ENCODE data around the gene RAG1. TPM values are rescaled to one million over a fixed set of nuclear protein-coding genes. Genes with fewer than 3 reads are reported as not detected.

RAG1 gene
- total and polyA plus RNA-seq, 2 of the 13 experiments (the other 11 are each of a cell fraction or from before 2014, with no cell fraction given): 0.11 to 0.15 TPM

- no peak within 1 kb of the TSS for H3K9ac ChIP-seq (ENCODE audit: insufficient read depth, low read depth, low read length)
- H3K27ac ChIP-seq (ENCODE audit: extremely low read length, insufficient read depth, low read length): no peak within 1 kb of the TSS
- no peak for ATAC-seq
- no peak within 1 kb of the TSS for H3K4me3 ChIP-seq (replicated peaks in 1 of 3; ENCODE audit: insufficient read depth in 1 of 3, low read depth in 2 of 3, low read length in 3 of 3)
- no peaks in the 10 kb centered on the region; a peak in 1 of 5 replicates for H3K27me3 ChIP-seq (ENCODE audit: control insufficient read depth in 1 of 2, insufficient read depth in 2 of 2, low read length in 2 of 2)
- H3K79me2 ChIP-seq (ENCODE audit: insufficient read depth, low read length): no peaks in the 10 kb centered on the region
- H3K4me2 ChIP-seq (ENCODE audit: low read depth, low read length): no peak within 1 kb of the TSS
- H3K36me3 ChIP-seq (replicated peaks in 1 of 2; ENCODE audit: control insufficient read depth in 1 of 2, insufficient read depth in 2 of 2, low read length in 2 of 2): no peaks in the 10 kb centered on the region
- intact Hi-C loops (cut with micrococcal nuclease; ENCODE audit: unreplicated experiment): loop anchor here (2.0 kb wide), 1 partner anchor 15 kb away; no protein-coding TSS in a partner anchor
- H4K20me1 ChIP-seq (ENCODE audit: insufficient read depth, low read length): no peaks in the 10 kb centered on the region
- 87% methylated on average over 2 of the region's 2 CpGs for WGBS (ENCODE audit: low lambda C conversion rate)
- CTCF ChIA-PET (ENCODE audit: low intra/inter-chr PET ratio, low total read pairs): no interaction called here
- POLR2A ChIA-PET: no interaction called here
- DNase-seq (ENCODE audit: low spot score): no peak
- in situ Hi-C loops (cut with HindIII; ENCODE audit: extremely low pct_ligation_motif_present, low pct_unique_long_range_greater_than_20kb): no loop called here
- BruUV-seq (replicated peaks): no TSS peak
- H2AFZ ChIP-seq (ENCODE audit: low read length): no peak within 1 kb of the TSS
- H3K9me3 ChIP-seq (ENCODE audit: low read length): no peaks in the 10 kb centered on the region
- no peak for FAIRE-seq
- peaks cover 14% of the 10 kb centered on the region; the same call in 1 of the 2 replicates for H3K4me1 ChIP-seq (ENCODE audit: insufficient read depth, low read length)
- TF ChIP-seq ZNF44 (CRISPR knock-in tag; IDR thresholded peaks at IDR 0.05): no peak
- no peak for TF ChIP-seq ZNF800 (CRISPR knock-in tag; IDR thresholded peaks at IDR 0.05)
- no peak for TF ChIP-seq ZFAT (CRISPR knock-in tag; conservative IDR thresholded peaks at IDR 0.05)
- no peak for TF ChIP-seq NFIC (IDR thresholded peaks at IDR 0.05; ENCODE audit: low read length)
- no peak for TF ChIP-seq PBX3 (CRISPR knock-in tag; IDR thresholded peaks at IDR 0.05; ENCODE audit: borderline replicate concordance)
- no peak for TF ChIP-seq FOXA3 (CRISPR knock-in tag; IDR thresholded peaks at IDR 0.05)
- TF ChIP-seq ZNF260 (CRISPR knock-in tag; IDR thresholded peaks at IDR 0.05; ENCODE audit: borderline replicate concordance, low read depth): no peak
- no peak for TF ChIP-seq ARID4A (CRISPR knock-in tag; IDR thresholded peaks at IDR 0.05; ENCODE audit: borderline replicate concordance)
- no peak for TF ChIP-seq JUND (CRISPR knock-in tag; IDR thresholded peaks at IDR 0.05)
- TF ChIP-seq FOXO4 (CRISPR knock-in tag; conservative IDR thresholded peaks at IDR 0.05): no peak
- no peak for TF ChIP-seq ZNF75D (CRISPR knock-in tag; IDR thresholded peaks at IDR 0.05; ENCODE audit: borderline replicate concordance)
- TF ChIP-seq MXD4 (CRISPR knock-in tag; IDR thresholded peaks at IDR 0.05): no peak
- no peak for TF ChIP-seq PITX1 (CRISPR knock-in tag; IDR thresholded peaks at IDR 0.05)
- TF ChIP-seq SMARCC2 (IDR thresholded peaks at IDR 0.05): no peak
- no peak for TF ChIP-seq HNRNPH1 (optimal IDR thresholded peaks at IDR 0.05; ENCODE audit: low read depth, low read length)
- no peak for TF ChIP-seq FLYWCH1 (CRISPR knock-in tag; IDR thresholded peaks at IDR 0.05)
- no peak for TF ChIP-seq ZIK1 (CRISPR knock-in tag; IDR thresholded peaks at IDR 0.05; ENCODE audit: borderline replicate concordance, low read depth)
- TF ChIP-seq ZNF431 (CRISPR knock-in tag; IDR thresholded peaks at IDR 0.05; ENCODE audit: borderline replicate concordance, low read depth): no peak
These were observed 30.2 kb downstream of the RAG1 start, which contains the start of gene RAG2 for GRCh38 chr11:36598051-36598450. RAG2 (minus strand) TSS chr11:36598236; CDS start chr11:36594168, 4,068 bp downstream.
